Liver (tissue), 1 donor: ENCODE measurements around the gene DYNLT1.

Experiments used
- FOXA2 ChIP-seq: IDR thresholded peaks from 2 replicates; pipeline ENCODE4 v1.6.1; 2016; ENCODE audit warnings: antibody characterized with exemption
- REST ChIP-seq: IDR thresholded peaks from 2 replicates; pipeline ENCODE4 v1.6.1; 2016; ENCODE audit warnings: antibody characterized with exemption, mild to moderate bottlenecking

DNA sequence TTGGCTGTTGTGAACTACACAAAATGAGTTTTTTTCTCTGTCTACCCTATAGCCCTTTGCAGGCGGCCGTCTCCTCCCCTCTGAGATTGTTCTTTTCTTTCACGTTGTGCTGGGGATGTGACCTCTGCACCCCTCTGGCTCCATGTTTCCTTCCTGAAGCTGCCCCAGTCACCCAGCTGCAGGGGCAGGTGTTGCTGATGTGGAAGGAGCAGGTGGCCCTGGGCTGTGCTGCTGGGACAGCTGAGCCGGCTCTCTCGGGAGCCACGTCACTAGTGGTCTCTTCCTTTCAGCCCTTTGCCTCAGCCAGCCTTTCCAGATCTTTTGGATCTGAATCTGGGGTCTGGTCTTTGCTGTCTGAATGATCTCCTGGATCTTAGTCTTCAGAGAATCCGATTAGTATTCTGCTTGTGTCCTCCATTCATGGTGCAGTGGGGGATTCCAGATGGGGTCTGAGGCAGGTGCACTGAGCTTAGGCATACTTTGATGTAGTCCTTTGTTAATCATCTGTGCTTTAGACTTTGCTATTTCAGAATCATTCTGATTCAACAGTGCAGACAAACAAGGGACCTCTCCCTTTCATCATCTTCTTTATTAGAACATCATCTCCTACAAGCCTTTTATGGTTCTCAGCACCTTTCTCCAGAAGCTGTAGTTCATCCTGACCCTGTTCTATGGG, 53.3 kb downstream of the DYNLT1 start:
- TF ChIP-seq FOXA2 = no peak
- TF ChIP-seq REST = no peak
